ENCODE results near the gene LENG1.
A peak's percentile ranks its signal among the peaks of the same experiment; 100 is the strongest.
"Not testable (repeated sequence)": the region's sequence is repeated elsewhere in the genome, so short reads cannot be mapped to it uniquely, and the experiment has no call there.

Gene LENG1

GRCh38 chr19:54189145-54189734, 29.7 kb upstream of the LENG1 start, which contains the start of gene MBOAT7:
MBOAT7 (minus strand) TSS chr19:54189580; CDS start chr19:54188508, 1,072 bp downstream.
- DNase-seq, result no peak

- DNase-seq, result peak; percentile 68
Observed at GRCh38 chr19:54188215-54188871, 28.8 kb upstream of the LENG1 start.

DNA sequence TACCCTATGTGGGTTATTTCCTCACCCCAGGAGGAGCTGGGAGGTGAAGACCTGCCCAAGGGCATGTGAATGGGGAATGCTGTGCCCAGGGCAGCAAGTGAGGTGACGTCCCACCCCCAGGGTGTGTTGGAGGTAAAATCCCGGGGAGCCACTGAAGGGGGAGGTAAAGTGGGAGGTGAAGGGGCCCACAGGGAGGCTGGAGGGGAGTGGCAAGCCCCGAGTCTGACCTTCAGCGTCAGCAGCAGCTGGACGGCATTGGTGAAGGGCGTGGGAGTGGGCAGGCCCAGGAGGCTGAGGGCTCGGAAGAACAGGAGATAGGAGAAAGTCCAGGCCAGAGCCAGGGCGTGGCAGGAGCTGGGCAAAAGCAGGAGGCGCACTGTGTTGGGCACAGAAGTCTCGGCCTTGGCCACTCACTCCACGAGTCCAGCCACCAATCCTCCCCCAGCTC, 27.4 kb upstream of the LENG1 start:
- DNase-seq, result no peak

- no peak for DNase-seq
Observed at GRCh38 chr19:54186351-54186750, 26.8 kb upstream of the LENG1 start.

- DNase-seq, result no peak
Observed at GRCh38 chr19:54183431-54183830, 23.9 kb upstream of the LENG1 start.

GRCh38 chr19:54181894-54182293, 22.4 kb upstream of the LENG1 start:
- DNase-seq, result not testable (repeated sequence)

DNA sequence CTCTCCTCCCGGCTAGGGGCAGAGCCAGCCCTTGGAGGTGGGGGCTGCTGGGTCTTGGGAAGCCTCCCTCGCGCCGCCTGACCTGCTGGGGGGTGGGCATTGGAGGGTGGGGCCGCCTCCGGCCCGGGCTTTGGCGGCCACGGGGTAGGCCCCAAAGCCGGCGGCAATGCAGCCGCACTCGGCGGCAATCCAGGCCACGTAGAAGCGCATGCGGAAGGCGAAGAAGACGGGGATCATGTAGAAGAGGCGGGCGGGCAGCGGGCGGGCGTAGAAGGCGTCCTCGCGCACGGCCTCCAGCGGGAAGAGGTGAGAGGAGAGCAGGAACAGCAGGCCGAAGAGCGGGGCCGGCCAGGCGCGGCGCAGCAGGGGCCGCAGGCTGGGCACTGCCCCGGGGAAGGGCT, 21.2 kb upstream of the LENG1 start:
- no peak for DNase-seq

GRCh38 chr19:54179921-54180461, 20.5 kb upstream of the LENG1 start:
- DNase-seq, result no peak

GRCh38 chr19:54179262-54179852, 19.8 kb upstream of the LENG1 start:
- no peak for DNase-seq

DNA sequence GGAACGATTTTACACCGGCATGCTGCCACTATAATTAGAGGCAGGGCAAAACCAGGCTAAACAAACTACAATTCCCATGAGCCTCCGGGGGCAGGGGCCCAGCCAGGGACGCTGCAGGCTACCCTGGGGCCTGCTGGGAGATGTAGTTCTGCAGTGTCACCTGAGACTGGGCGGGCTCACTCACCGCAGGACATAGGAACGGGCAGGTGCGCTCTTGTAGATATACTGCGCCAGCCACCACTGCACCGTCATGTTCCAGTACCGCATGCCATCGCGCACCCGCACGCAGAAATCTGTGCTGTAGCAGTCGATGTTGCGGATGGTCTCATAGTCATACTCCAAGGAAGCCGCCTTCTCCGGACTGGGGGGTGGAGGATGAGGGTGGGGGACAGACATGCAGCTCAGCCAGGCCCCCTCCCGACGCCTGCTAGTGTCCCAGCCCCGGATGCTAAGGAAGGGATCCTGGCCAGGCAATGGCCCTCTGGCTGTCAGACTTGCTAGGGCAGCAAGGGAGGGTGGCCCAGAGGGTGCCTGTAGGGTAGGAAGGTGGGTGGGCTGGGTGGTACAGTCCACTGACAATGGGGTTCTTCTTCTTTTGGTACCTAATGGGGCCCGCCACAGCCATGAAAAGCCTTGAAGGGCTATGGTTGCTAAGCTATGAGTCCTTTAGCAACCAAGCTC, 19.2 kb upstream of the LENG1 start:
- DNase-seq, result peak; percentile 49

DNA sequence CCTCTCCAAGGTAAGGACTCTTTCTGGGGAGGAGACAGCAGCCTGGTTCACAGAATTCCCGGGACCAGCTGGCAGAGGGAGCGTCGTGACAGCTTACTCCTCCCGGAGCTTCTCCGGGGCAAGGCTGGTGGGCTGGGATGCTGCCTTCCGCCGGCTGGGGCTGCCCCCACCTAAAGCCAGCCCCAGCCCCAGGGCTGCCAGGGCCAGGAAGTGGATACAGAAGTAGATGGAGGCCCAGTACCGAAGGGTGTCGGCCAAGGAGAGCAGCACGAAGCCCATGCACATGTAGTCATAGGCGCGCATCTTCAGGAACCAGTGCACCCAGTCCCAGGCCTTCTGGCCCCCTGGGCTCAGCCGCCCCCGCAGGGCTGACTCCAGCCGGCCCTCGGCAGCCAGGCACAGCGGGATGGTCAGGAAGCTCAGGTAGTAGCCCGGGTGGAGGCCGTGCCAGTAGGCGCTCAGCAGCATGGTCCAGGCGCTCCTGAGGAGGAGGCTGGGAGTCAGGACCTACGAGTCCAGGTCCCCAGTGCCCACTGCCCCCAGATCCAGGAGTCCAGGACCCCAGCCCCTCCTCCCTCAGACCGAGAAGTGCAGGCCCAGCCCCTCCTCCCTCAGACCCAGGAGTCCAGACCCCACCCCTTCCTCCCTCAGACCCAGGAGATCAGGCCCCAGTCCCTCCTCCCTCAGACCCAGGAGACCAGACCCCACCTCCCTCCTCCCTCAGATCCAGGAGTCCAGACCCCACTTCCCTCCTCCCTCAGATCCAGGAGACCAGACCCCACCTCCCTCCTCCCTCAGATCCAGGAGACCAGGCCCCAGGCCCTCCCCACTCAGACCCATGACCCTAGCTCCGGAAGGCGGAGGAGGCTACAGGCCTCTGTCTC, 14.7 kb upstream of the LENG1 start:
- DNase-seq, result no peak

GRCh38 chr19:54173359-54173699, 13.8 kb upstream of the LENG1 start:
- no peak for DNase-seq

GRCh38 chr19:54172471-54173358, 13.2 kb upstream of the LENG1 start, which contains the start of gene TMC4:
TMC4 (minus strand) TSS chr19:54173160; CDS start chr19:54173117, 43 bp downstream.
- peak; percentile 20 for DNase-seq

DNA sequence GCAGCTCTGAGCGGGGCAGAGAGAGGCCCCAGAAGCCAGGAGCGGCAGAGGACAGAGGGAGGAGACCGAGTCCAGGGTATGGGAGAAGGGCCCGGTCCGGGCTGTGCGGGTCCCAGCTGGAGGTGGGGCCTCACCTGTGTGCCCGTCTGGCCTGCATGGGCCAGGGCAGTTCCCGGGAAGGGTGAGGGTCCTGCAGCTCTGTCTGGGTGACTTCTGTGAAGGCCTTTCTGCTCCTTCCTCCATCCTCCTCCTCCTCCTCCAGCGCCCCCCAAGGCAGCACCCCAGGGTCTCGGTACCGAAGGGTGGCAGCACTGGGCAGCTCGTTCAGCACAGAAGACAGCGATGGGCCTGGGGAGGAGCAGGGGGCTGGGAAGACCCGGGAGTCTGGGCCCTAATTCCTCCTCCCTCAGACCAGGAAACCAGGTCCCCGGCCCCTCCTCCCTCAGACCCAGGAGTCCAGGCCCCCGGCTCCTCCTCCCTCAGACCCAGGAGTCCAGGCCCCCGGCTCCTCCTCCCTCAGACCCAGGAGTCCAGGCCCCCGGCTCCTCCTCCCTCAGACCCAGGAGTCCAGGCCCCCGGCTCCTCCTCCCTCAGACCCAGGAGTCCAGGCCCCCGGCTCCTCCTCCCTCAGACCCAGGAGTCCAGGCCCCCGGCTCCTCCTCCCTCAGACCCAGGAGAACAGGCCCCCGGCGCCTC, 12.4 kb upstream of the LENG1 start:
- not testable (repeated sequence) for DNase-seq

DNA sequence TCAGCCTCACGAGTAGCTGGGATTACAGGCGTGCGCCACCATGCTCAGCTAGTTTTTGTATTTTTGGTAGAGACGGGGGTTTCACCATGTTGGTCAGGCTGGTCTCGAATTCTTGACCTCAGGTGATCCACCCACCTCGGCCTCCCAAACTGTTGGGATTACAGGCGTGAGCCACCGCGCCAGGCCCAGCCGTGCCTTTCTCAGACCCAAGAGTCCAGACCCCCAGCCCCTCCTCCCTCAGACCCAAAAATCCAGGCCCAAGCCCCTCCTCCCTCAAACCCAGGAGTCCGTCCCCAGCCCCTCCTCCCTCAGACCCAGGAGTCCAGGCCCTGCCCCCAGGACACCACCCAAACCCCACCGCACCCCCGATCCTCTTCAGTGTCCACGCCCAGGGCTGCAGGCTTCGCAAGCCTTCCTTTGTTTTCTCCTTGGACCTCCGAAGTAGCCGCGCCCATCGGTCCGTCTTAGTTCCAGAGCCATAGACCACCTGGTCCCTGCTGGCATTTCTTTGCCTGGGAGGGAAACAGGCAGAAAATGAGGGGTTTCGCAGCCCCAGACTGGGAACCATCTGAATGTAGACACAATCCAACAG, 9.7 kb upstream of the LENG1 start:
- DNase-seq, result no peak

DNA sequence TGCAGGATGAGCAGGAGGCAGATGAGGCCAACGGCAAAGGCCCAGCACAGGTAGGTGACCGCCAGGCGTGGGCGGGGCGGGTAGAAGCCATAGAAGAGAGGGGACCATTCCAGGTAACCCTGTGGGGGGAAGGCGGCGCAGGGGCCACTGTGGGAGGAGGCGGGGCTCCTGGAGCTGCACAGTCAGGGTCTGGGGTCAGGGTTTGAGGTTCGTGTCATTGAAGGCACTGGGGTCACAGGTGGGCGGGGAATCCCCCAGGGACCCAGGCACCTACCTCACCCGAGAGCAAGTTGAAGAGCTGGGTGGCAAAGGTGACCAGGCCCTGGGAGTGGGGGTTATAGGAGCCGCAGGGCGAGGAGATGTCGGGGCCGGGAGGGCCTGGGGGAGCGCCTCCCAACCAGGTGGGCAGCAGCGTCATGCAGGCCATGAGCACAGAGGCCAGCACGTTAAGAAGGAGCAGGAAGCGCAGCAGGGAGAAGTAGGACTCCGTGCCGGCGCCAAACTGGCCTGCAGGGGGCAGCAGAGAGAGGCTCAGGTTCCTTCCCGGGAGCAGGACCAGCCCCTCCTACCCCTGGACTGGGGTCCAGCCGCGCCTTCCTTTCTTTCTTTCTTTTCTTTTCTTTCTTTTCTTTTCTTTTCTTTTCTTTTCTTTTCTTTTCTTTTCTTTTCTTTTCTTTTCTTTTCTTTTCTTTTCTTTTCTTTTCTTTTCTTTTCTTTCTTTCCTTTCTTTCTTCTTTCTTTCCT, 8.8 kb upstream of the LENG1 start:
- peak; percentile 88 for DNase-seq

- DNase-seq, result no peak
Observed at GRCh38 chr19:54165222-54165621, 5.7 kb upstream of the LENG1 start.

DNA sequence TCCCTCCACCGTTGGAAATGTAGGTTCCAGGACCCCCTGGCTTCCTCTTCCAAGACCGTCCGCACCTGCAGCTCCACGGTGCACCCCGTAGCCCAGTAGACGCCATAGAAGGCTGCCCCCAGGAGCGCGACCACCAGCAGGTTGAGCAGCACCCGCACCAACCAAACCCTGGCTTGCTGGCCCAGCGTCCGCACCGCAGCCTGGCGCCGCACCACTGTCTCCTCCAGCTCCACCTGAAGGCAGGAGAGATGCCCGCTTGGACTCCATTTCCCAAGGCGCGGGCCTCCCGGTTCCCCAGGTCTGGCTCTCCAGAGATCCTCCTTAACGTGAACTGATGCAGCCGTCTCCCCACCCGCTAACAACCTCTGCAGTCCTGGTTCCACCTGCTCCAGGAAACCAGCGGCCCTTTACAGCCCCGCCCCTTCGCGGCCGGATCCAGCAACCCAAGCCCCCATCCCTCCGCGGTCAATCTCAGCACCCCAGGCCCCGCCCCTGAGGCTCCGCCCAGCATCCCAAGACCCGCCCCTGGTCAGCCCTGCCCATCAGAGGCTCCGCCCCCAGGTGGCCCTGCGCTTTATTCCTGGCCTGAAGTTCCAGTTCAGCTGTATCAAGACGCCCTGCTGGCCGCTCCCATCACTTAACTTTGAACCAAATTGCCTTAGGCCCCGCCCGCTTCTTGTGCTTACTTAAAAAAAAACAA, 5.0 kb upstream of the LENG1 start:
- DNase-seq, result peak; percentile 78

DNA sequence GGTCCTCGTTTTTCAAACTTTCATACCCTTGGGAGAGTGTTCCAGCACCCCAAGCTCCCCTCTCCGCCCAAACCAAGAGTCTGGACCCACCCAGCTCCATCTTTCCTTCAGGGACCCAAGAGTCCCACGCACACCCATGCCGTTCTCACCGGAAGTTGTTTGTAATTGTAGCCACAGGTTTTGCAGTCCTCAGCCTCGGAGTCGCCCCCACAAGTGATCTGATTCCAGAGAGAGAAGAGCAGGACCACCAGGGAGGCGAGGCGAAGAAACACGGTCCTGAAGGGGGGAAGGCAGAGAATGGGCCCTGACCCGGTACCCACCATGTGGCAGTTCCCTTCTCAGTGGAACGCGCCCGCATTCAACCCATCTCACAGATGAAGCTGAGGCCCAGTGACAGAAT, 3.4 kb upstream of the LENG1 start:
- no peak for DNase-seq
